ENCODE data around the gene HCAR3.
"Not testable (repeated sequence)": the region's sequence is repeated elsewhere in the genome, so short reads cannot be mapped to it uniquely, and the experiment has no call there.

The HCAR3 gene

DNA sequence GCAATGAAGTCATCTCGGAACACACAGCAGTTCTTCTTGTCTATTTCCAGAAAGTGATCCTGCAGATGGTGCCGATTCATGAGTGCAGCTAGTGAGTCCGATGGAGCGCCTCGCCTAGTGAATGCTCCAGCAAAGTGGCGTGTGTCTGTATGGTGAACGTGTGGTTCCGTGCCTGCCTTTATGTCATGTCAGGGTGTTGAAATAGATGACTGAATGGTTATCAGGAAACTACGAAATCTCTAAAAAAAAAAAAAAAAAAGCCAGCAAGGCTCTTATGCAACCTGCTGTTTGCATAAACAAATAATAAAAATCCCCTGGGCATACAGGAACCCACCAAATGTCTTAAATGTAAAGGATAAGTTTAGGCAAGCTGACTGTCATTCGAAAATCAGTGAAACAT lies at the start of gene HCAR3:
HCAR3 (minus strand) TSS at position 154 of the 400 bp plus-strand sequence; CDS start at position 80, 74 bp downstream.
- H3K4me3 ChIP-seq (ENCODE audit: low read depth, low read length); DNase-seq (ENCODE audit: low read depth): not testable (repeated sequence)

- DNase-seq (ENCODE audit: low read depth): no peak
- TF ChIP-seq CTCF (IDR thresholded peaks at IDR 0.05; ENCODE audit: control insufficient read depth, extremely low read depth, insufficient read depth): no peak
- H3K4me3 ChIP-seq (ENCODE audit: low read depth, low read length): no peak overlapping the region
These were observed 41.0 kb upstream of the HCAR3 start for GRCh38 chr12:122757568-122757967.

- no peak for TF ChIP-seq CTCF (IDR thresholded peaks at IDR 0.05; ENCODE audit: control insufficient read depth, extremely low read depth, insufficient read depth)
- no peak overlapping the region for H3K4me3 ChIP-seq (ENCODE audit: low read depth, low read length)
- no peak for DNase-seq (ENCODE audit: low read depth)
These were observed 38.2 kb upstream of the HCAR3 start for GRCh38 chr12:122754790-122755189.

- no peak for TF ChIP-seq CTCF (IDR thresholded peaks at IDR 0.05; ENCODE audit: control insufficient read depth, extremely low read depth, insufficient read depth)
- no peak for DNase-seq (ENCODE audit: low read depth)
These were observed 36.7 kb upstream of the HCAR3 start for GRCh38 chr12:122753319-122753650.

DNA sequence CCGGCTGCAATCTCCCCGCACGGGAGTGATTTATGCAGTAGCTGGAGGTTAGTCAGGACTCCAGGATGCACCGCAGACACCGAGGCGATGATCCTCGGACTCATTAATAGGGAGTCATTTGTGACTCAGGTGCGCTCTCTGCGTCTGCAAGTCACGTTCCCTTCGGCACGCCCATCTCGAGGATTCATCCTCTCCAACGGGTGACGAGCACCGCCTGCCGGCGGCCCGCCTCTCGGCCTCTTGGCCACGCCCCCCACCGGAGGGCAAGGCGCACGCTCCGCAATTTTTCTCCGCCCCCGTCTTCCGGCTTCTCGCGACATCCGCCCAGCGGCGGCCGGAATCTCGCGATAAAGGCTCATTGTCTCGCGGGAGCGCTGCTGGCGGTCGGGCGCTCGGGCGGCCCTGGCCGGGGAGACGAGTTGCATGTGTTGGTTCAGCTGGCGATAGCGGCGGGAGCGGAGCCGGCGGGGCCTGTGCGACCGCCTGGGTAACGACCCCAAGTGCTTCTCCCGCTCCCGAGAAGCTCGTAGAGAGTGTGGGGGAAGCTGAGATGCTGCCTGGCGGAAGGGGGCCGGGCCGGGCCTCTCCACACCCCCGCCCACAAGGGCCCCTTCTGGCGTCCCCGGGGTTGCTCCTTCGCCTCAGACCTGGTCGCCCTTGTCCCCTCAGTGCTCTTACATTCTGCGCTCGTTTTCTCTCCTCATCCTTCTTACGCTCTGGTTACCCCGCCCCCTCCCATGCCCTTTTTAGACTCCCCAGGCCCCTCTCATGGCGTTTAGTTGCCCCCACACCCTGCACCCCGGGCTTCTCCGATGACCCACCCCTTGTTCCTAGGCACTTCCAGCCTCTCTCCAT lies 36.1 kb upstream of the HCAR3 start, which contains the start of gene DENR:
DENR (plus strand) TSS at position 361 of the 855 bp plus-strand sequence. CDS start 878 bp downstream, outside the sequence.
- TF ChIP-seq CTCF (IDR thresholded peaks at IDR 0.05; ENCODE audit: control insufficient read depth, extremely low read depth, insufficient read depth): peak; percentile 80
- peak; percentile 94 for DNase-seq (ENCODE audit: low read depth)
- H3K4me3 ChIP-seq (ENCODE audit: low read depth, low read length): peak within 1 kb of the TSS; percentile 91

More at GRCh38 chr12:122753319-122753650, 36.7 kb upstream of the HCAR3 start:
- peak overlapping the region; percentile 91 for H3K4me3 ChIP-seq (ENCODE audit: low read depth, low read length)

DNA sequence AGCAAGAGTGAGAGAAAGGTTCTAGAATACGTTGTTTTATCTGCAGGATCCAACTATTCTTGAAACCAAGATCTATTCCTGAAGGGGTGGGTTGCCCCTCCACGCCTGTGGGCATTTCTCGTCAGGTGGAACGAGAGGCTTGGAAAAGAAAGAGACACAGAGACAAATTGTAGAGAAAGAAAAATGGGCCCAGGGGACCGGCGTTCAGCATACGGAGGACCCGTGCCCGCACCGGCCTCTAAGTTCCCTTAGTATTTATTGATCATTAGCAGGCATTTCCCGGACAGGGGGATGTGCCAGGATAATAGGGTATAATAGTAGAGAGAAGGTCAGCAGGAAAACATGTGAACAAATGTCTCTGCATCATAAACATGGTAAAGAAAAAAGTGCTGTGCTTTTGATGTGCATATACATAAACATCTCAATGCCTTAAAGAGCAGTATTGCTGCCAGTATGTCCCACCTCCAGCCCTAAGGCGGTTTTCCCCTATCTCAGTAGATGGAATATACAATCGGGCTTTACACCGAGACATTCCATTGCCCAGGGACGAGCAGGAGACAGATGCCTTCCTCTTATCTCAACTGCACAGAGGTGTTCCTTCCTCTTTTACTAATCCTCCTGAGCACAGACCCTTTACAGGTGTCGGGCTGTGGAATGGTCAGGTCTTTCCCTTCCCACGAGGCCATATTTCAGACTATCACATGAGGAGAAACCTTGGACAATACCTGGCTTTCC lies 34.3 kb upstream of the HCAR3 start:
- H3K4me3 ChIP-seq (ENCODE audit: low read depth, low read length); DNase-seq (ENCODE audit: low read depth): not testable (repeated sequence)

DNA sequence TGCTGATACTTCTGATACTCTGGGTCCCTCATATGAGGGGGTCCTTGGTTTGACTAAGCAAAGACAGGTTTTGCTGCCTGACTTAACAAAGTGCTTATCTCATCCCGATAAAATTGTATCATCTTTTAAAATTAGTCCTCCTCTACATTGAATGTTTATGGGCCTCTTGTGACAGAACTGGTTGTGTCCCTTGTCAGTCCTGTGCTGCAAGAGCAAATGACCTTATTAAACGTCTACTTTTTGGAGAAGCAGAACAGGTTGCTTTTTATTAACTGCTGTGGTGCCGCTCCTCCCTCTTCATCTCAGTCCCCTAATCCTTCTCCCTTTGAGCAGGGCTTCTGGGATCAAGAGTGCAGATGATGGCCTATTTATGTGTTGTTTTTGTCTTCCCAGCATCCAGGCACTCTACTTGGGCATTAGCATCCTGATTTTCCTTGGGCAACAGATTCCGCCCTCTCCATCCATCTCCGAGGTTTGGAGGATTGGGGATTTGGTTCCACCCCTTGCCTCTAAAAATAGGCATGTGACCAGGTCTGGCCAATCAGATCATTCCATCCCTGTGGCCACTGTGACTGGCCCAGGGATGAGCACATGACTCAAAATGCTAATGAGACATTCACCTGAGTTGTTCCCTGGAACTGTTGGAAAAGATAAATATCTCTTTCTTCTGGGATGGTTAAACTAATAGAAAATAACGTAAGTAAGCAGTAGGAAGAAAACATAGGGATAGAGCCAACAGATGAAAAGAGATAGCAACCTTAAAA lies 33.1 kb upstream of the HCAR3 start:
- peak; percentile 94 for DNase-seq (ENCODE audit: low read depth)
- peak overlapping the region; percentile 42 for H3K4me3 ChIP-seq (ENCODE audit: low read depth, low read length)
- TF ChIP-seq CTCF (IDR thresholded peaks at IDR 0.05; ENCODE audit: control insufficient read depth, extremely low read depth, insufficient read depth): no peak

All from LNCaP clone FGC (cell line).